H54 (cell line): ENCODE data around the gene SKIC8.
"Not testable (repeated sequence)": the region's sequence is repeated elsewhere in the genome, so short reads cannot be mapped to it uniquely, and the experiment has no call there.

ENCODE experiments used
- DNase-seq: peaks from one replicate; pipeline ENCODE4 v3.0.0; 2011; ENCODE audit warnings: low spot score, mixed read lengths; ENCODE audit not compliant: insufficient read length
- FAIRE-seq: peaks from 3 replicates; lab custom pipeline; 2011; peaks lifted over from hg19 to GRCh38; lab: Jason Lieb, UNC
- POLR2A ChIP-seq: IDR thresholded peaks from 2 replicates; pipeline ENCODE4 v1.6.1; 2011; ENCODE audit warnings: low read depth, mild to moderate bottlenecking, low read length

The SKIC8 gene

DNA sequence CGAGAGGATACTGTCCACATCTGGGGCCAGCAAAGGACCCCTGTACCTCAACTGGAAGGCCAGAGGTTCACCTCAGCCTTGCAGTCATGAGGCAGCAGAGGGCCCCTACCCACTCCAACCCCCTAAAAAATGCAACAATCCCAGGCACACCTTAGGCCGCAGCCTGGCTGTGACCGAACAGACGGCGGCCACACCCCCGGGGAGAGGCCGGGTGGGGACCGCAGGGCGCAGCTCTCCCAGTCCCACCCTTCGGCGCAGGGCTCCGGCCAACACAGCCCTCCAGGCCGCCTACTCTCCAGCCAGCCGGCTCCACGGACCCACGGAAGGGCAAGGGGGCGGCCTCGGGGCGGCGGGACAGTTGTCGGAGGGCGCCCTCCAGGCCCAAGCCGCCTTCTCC lies 35.5 kb downstream of the SKIC8 start:
- no peak for FAIRE-seq
- DNase-seq = no peak
- TF ChIP-seq POLR2A = no peak

DNA sequence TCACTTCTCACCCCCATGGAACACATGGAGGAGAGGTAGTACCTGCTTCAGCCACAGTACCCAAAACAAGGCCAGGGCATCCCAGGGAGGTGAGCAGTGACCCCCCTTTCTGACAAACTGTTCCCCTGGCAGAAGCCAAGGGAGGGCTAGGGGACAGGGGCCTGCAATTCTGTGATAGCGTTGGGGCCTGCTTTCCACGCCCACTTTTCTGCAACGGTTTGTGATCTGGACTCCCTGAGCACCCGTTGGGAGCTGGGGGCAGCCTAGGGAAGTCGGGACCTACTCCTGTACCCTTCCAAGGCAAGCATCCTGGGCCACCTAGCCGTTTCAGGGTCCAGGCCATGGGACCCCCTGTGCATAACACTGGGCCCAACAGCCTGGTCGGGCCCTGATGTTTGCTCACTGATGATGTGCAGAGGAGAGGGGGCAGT lies 36.0 kb downstream of the SKIC8 start:
- FAIRE-seq (no peak), DNase-seq (no peak)
- TF ChIP-seq POLR2A = no peak

DNA sequence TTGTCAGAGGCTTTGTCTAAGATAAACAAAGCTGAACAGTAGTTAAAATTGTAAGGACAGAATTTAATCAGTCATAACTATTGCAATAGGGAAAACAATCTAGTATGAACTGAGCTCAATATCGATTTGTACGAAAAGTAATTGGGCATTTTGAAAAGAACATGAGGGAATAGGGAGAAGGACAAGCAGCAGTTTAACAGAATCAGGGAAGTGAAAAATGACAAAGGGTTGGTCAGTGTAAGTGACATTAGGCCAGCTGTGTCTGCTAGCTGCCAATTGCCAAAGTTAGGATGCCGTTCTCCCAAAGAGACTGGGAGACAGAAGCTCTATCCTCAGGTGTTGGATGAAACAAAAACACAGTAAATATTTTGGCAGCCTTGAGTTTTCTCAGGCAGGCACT lies 38.3 kb downstream of the SKIC8 start:
- TF ChIP-seq POLR2A = no peak
- FAIRE-seq (no peak), DNase-seq (no peak)

DNA sequence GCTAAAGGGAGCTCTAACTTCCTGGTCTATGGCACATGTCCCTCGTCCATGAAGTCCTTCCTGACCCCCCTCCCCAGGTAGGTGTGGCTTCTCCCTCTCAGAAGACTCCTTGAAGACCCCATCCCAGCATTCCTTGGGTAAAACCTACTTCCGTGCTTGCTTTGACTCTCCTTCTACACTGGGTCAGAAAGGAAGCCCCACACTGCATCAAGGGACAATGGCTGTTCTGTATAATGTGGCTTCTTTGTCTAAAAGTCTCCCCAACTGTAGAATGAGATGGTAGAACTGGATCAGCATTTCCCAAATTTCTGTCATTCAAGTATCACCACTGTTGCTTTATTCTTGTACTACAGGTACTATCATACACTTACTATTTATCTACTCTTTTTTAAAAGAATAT lies 38.9 kb downstream of the SKIC8 start:
- DNase-seq = no peak
- no peak for FAIRE-seq
- TF ChIP-seq POLR2A = no peak

DNA sequence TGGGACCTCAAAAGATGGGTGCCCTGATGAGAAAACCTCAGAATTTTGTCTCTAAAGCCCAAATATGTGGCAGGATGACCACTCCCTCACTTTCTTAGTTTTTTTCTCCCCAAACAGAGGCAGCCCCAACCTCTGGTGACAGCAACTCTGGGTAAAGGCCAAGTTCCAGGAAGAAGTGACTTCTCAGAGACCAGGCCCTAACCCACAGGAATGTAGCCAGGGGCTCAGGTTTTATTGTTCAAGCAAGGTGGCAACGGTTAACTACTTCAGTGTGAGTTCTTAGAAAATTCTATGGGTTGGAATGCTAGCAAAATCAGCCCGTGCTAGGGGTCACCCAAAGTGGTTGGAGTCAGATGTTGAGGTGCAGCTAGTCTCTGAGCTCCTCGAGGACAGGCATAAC lies 40.2 kb downstream of the SKIC8 start:
- no peak for TF ChIP-seq POLR2A
- DNase-seq = no peak
- FAIRE-seq = no peak

DNA sequence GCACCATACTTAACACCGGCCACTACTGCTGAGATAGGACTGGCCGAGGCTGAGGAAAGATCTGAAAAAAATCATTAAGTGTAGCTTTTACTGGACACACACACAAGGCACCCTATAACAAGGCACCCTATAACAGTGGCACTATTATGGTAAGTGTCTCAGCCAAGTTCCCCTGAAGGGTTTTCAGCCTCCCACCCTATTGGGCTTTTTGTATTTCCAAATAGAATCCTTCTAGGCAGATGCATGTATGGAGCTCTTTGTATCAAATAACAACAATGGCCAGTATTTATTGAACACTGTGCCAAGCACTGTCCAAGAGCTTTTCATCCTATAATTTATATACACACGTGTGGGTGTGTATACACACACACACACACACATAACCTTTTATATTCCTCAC lies 41.7 kb downstream of the SKIC8 start:
- TF ChIP-seq POLR2A = no peak
- FAIRE-seq (no peak), DNase-seq (no peak)

DNA sequence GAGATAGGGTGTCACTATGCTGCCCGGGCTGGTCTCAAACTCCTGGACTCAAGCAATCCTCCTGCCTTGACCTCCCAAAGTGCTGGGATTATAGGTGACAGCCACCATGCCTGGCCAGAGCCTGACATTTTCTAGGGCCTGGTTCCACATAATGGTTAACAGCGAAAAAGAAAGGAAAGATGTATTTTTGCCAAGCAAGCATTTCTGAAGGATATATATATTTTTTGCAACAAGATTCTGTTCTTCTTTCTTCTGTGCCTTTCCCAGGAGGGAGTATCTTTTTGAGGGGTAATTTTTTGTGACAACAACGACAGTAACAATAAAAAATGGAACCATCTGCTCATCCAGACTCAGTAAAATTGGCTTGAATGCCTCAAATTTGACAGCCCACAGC lies 43.4 kb downstream of the SKIC8 start:
- no peak for FAIRE-seq
- no peak for TF ChIP-seq POLR2A
- DNase-seq = no peak

DNA sequence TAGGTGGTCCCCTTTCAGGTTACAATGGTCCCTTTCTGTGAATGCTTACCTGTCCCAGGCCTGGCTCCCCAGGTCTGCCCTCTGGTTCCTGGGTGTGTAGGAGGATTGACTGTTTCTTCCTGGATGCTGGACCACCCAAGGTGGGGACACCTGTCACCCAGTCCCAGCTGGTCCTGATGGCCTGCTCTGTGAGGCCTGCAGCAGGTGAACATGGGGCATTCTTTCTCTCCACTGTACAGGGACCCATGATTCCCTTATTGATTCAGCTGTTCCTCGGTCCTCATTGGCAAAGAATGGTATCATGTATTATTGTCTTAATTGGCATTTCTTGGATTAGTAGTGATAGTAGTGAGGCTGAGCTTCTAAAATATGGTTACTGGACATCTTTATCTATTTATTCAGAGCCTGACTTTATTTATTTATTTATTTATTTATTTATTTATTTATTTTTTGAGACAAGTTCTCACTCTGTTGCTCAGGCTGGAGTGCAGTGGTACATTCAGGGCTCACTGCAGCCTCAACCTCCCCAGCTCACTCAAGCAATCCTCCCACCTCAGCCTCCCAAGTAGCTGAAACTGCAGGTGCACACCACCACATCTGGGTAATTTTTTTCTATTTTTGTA lies 43.9 kb downstream of the SKIC8 start:
- TF ChIP-seq POLR2A = no peak
- FAIRE-seq = no peak

DNA sequence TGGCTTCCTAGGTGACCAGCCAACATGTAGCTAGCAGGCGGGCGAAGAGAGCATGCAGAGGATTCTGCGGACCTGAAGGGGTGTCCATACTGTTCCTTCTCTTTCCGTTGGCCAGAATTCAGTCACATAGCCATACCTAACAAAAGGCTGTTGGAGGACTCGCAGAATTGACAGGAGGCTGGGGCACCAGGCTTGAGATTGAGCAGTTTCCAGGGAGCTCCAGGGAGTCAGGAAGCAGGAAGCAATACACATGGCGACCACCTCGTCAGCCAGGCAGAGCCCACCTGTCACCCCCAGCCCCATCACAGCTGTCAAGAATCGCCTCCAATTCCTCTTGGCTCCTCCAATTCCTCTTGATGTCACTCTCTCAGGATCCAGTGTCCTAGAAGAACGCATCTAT lies 48.3 kb downstream of the SKIC8 start:
- TF ChIP-seq POLR2A = no peak
- DNase-seq (no peak), FAIRE-seq (no peak)

More for the DNA sequence above, 43.9 kb downstream of the SKIC8 start:
- no peak for DNase-seq

DNA sequence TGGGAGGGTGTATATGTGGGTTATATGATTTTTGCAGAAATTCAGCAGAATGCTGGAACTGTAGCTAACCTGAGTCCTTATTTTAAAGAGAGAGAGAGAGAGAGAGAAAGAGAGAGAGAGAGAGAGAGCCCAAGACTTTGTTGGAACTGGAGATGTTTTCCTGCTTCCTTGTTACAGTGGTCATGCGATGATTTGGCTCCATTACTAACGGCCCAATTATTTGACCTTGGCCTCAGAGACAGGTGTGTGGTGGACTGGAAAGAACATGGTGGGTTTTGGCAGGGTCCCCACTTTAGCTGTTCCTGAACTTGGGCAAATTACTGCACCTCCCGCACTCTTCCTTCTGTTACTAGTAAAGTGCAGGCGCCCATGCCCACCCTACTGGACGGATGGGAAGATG lies 50.3 kb downstream of the SKIC8 start:
- TF ChIP-seq POLR2A = no peak
- FAIRE-seq (no peak), DNase-seq (no peak)

DNA sequence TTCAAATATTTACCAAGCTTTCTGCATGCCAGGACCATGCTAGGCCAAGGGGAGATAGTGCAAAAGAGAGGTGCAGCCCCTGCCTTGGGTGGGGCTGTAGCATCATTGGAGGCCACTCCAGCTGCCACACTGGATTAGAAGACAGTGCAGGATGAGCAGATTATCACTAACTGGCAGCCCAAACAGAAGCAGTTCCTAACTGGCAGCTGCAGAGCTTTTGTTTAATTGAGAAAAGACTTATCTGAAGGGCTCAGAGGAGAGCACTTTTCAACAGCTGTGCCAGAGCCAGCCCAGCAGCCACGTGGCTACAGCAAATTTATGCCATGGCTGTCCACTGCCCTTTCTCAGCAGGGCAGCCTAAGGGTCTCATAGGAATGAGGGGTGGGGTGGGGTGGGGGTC lies 51.5 kb downstream of the SKIC8 start:
- no peak for TF ChIP-seq POLR2A
- DNase-seq (no peak), FAIRE-seq (no peak)

DNA sequence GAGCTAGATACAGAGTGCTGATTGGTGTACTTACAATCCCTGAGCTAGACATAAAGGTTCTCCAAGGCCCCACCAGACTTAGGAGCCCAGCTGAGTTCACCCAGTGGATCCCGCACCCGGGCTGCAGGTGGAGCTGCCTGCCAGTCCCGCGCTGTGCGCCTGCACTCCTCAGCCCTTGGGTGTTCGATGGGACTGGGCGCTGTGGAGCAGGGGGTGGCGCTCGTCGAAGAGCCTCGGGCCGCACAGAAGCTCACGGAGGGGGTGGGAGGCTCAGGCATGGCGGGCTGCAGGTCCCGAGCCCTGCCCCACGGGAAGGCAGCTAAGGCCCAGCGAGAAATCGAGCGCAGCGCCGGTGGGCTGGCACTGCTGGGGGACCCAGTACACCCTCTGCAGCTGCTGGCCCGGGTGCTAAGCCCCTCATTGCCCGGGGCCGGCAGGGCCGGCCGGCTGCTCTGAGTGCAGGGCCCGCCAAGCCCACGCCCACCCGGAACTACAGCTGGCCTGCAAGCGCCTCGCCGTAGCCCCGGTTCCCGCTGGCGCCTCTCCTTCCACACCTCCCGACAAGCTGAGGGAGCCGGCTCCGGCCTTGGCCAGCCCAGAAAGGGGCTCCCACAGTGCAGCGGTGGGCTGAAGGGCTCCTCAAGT lies 53.3 kb downstream of the SKIC8 start:
- FAIRE-seq, DNase-seq: not testable (repeated sequence)

DNA sequence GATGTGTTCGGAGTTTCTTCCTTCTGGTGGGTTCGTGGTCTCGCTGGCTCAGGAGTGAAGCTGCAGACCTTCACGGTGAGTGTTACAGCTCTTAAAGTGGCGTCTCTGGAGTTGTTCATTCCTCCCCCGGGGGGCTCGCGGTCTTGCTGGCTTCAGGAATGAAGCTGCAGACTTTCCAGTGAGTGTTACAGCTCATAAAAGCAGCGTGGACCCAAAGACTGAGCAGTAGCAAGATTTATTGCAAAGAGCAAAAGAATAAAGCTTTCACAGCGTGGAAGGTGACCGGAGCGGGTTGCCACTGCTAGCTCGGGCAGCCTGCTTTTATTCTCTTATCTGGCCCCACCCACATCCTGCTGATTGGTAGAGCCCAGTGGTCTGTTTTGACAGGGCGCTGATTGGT lies 54.0 kb downstream of the SKIC8 start:
- FAIRE-seq, DNase-seq: not testable (repeated sequence)

DNA sequence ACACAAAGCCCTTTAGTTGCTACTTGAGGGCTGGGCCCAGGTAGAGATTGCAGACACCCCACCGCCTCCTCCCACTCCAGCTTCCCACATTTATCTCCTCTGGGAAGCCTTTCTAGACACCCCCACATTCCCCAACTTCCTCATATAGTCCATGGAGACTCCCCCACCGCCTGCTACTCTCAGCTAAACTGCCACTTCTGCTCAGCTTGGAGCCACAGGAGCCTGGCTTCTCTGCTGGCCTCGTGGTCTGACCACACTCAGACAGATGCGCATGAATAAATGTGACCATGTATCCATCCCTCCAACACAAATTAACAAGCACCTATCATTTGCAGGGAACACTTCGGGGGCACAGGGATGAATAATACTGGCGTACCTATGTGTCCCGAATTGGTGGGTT lies 54.5 kb downstream of the SKIC8 start:
- no peak for TF ChIP-seq POLR2A
- no peak for FAIRE-seq
- no peak for DNase-seq

DNA sequence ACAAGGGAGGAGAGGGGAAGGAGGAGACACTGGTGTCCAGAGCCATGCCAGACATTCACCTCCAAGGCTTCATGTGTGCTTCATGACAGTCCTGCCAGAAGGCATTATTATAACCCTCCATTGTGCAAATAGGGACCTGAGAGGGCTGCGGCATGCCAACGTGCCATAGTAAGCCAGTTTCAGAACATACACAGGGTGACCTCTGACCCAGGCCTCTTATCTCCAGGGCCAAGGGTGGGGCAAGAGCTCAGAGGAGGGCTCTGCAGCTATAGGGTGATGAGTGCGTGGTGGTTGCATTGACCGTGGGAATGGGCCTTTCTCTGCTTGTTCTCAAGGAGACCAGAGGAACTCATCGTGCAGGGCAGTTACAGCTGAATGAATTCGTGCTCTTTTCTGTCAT lies 55.3 kb downstream of the SKIC8 start:
- TF ChIP-seq POLR2A = no peak
- DNase-seq = no peak
- FAIRE-seq = no peak
